Neural cell (in vitro differentiated cells): ENCODE results near the gene LRP1.

Source experiments
- CTCF ChIP-seq: fragments of 450-650 bp; IDR thresholded peaks from 2 replicates; pipeline ENCODE4 v1.5.1; 2014; ENCODE audit warnings: antibody characterized with exemption, mild to moderate bottlenecking, moderate library complexity; ENCODE audit not compliant: poor library complexity, severe bottlenecking
- EP300 ChIP-seq: fragments of 450-650 bp; conservative IDR thresholded peaks from 2 replicates; pipeline ENCODE4 v1.6.1; 2014; ENCODE audit warnings: antibody characterized with exemption, mild to moderate bottlenecking, moderate library complexity; ENCODE audit not compliant: poor library complexity, severe bottlenecking
- EZH2 ChIP-seq: fragments of 200-600, 300-800 bp; shearing (Covaris generic), sonication (generic); IDR thresholded peaks from 2 replicates; pipeline ENCODE4 v1.6.1; 2014; ENCODE audit warnings: antibody characterized with exemption, low read length, borderline replicate concordance, mild to moderate bottlenecking; ENCODE audit not compliant: insufficient read depth, poor library complexity, severe bottlenecking
- POLR2AphosphoS5 ChIP-seq: IDR thresholded peaks from 2 replicates; pipeline ENCODE4 v1.6.1; 2012
- TF ChIP-seq, protein P1 (sequence below): IDR thresholded peaks from 2 replicates; pipeline ENCODE4 v1.6.1; 2012; ENCODE audit warnings: borderline replicate concordance

- TF ChIP-seq CTCF (no peak), EZH2 (no peak), POLR2AphosphoS5 (no peak), EP300 (no peak)
- TF ChIP-seq, protein P1, sequence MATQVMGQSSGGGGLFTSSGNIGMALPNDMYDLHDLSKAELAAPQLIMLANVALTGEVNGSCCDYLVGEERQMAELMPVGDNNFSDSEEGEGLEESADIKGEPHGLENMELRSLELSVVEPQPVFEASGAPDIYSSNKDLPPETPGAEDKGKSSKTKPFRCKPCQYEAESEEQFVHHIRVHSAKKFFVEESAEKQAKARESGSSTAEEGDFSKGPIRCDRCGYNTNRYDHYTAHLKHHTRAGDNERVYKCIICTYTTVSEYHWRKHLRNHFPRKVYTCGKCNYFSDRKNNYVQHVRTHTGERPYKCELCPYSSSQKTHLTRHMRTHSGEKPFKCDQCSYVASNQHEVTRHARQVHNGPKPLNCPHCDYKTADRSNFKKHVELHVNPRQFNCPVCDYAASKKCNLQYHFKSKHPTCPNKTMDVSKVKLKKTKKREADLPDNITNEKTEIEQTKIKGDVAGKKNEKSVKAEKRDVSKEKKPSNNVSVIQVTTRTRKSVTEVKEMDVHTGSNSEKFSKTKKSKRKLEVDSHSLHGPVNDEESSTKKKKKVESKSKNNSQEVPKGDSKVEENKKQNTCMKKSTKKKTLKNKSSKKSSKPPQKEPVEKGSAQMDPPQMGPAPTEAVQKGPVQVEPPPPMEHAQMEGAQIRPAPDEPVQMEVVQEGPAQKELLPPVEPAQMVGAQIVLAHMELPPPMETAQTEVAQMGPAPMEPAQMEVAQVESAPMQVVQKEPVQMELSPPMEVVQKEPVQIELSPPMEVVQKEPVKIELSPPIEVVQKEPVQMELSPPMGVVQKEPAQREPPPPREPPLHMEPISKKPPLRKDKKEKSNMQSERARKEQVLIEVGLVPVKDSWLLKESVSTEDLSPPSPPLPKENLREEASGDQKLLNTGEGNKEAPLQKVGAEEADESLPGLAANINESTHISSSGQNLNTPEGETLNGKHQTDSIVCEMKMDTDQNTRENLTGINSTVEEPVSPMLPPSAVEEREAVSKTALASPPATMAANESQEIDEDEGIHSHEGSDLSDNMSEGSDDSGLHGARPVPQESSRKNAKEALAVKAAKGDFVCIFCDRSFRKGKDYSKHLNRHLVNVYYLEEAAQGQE = no peak
These were observed 95.2 kb downstream of the LRP1 start for GRCh38 chr12:57223191-57224165.
